Naive B cell (primary cell): ENCODE measurements around the gene HNRNPA0. TPM values are rescaled to one million over a fixed set of nuclear protein-coding genes. Genes with fewer than 3 reads are reported as not detected.
A peak's percentile ranks its signal among the peaks of the same experiment; 100 is the strongest.

Source experiments
- ATAC-seq, 2 donors: fragments of 150-1000 bp; cut with Tn5 transposase; 2 replicates each; pipeline ENCODE4 v1.10.0; 2021; ENCODE audit warnings: low read depth in 2 of 2, mild to moderate bottlenecking in 2 of 2, moderate library complexity in 2 of 2
- DNase-seq: peaks from one replicate; pipeline ENCODE4 v3.0.0; 2022
- H3K27ac Mint-ChIP-seq, 6 donors: one replicate each; pipeline ENCODE4 v1.8.0; 2020 to 2022; ENCODE audit warnings: mild to moderate bottlenecking in 6 of 6, mixed read lengths in 6 of 6, moderate library complexity in 5 of 6, inconsistent platforms in 2 of 6
- H3K27me3 Mint-ChIP-seq, 3 donors: one replicate each; pipeline ENCODE4 v1.8.0; 2021 to 2022; ENCODE audit warnings: mixed read lengths in 3 of 3, mild to moderate bottlenecking in 1 of 3
- H3K36me3 Mint-ChIP-seq, 2 donors: one replicate each; pipeline ENCODE4 v1.8.0; 2020 to 2022; ENCODE audit warnings: mixed read lengths in 2 of 2, inconsistent platforms in 1 of 2, mild to moderate bottlenecking in 1 of 2
- H3K4me1 Mint-ChIP-seq, 3 donors: one replicate each; pipeline ENCODE4 v1.8.0; 2020 to 2022; ENCODE audit warnings: mixed read lengths in 3 of 3, inconsistent platforms in 1 of 3, mild to moderate bottlenecking in 1 of 3, moderate library complexity in 1 of 3
- H3K4me3 Mint-ChIP-seq, 8 donors: one replicate each; pipeline ENCODE4 v1.8.0; 2020 to 2022; ENCODE audit warnings: mild to moderate bottlenecking in 8 of 8, mixed read lengths in 8 of 8, moderate library complexity in 8 of 8, inconsistent platforms in 2 of 8
- H3K9me3 Mint-ChIP-seq, 7 donors: one replicate each; pipeline ENCODE4 v1.8.0; 2020 to 2022; ENCODE audit warnings: mixed read lengths in 7 of 7, mild to moderate bottlenecking in 5 of 7, inconsistent platforms in 2 of 7, moderate library complexity in 1 of 7
- polyA plus RNA-seq, 6 donors: library from polyadenylated mRNA; unstranded; fragments of 300-500 nt; fragmentation: Illumina TruSeq; gene quantifications; one replicate each; pipeline ENCODE4 v1.2.3, GENCODE V29; 2021; ENCODE audit warnings: low read depth in 6 of 6

The HNRNPA0 gene
- polyA plus RNA-seq, 6 donors from 2014 or later: 7.3 to 22.2 (median 17.9) TPM

- Mint-ChIP-seq H3K27ac (peak overlapping the region in 1 of 6 donors; percentile 1), H3K27me3 (no peaks in the 10 kb centered on the region), H3K36me3 (peaks cover 10% of the 10 kb centered on the region in 2 donors), H3K9me3 (peaks cover 0 to 2% (median 0%) of the 10 kb centered on the region in 7 donors), H3K4me1 (no peaks in the 10 kb centered on the region), H3K4me3 (no peak overlapping the region)
- ATAC-seq (no peak), DNase-seq (no peak)
Measured at GRCh38 chr5:137706841-137707240, 47.3 kb downstream of the HNRNPA0 start.

- ATAC-seq: no peak
- no peaks in the 10 kb centered on the region for H3K9me3 Mint-ChIP-seq
- H3K27ac Mint-ChIP-seq: peak overlapping the region in 2 of 6 donors; percentile 5 to 29
- no peak overlapping the region for H3K4me3 Mint-ChIP-seq
- peaks cover 0 to 12% of the 10 kb centered on the region in 2 donors for H3K36me3 Mint-ChIP-seq
- H3K4me1 Mint-ChIP-seq: no peaks in the 10 kb centered on the region
- no peaks in the 10 kb centered on the region for H3K27me3 Mint-ChIP-seq
- no peak for DNase-seq
Measured at GRCh38 chr5:137705106-137705505, 49.1 kb downstream of the HNRNPA0 start.

- no peaks in the 10 kb centered on the region for H3K27me3 Mint-ChIP-seq
- no peak overlapping the region for H3K4me3 Mint-ChIP-seq
- DNase-seq: no peak
- H3K4me1 Mint-ChIP-seq: no peaks in the 10 kb centered on the region
- H3K27ac Mint-ChIP-seq: peak overlapping the region in 1 of 6 donors; percentile 25
- no peaks in the 10 kb centered on the region for H3K9me3 Mint-ChIP-seq
- H3K36me3 Mint-ChIP-seq: peaks cover 0 to 12% of the 10 kb centered on the region in 2 donors
- no peak for ATAC-seq
Measured at GRCh38 chr5:137703565-137703964, 50.6 kb downstream of the HNRNPA0 start.

GRCh38 chr5:137700282-137700680, 53.9 kb downstream of the HNRNPA0 start:
- peaks cover 9 to 12% (median 10%) of the 10 kb centered on the region in 3 donors for H3K4me1 Mint-ChIP-seq
- H3K27ac Mint-ChIP-seq: peak overlapping the region in 1 of 6 donors; percentile 62
- H3K36me3 Mint-ChIP-seq: peaks cover 0 to 8% of the 10 kb centered on the region in 2 donors
- no peak overlapping the region for H3K4me3 Mint-ChIP-seq
- H3K9me3 Mint-ChIP-seq: no peaks in the 10 kb centered on the region
- no peaks in the 10 kb centered on the region for H3K27me3 Mint-ChIP-seq
- no peak for DNase-seq
- no peak for ATAC-seq

GRCh38 chr5:137699336-137700281, 54.6 kb downstream of the HNRNPA0 start:
- no peak for DNase-seq
- Mint-ChIP-seq H3K27me3 (no peaks in the 10 kb centered on the region), H3K9me3 (no peaks in the 10 kb centered on the region), H3K36me3 (peaks cover 0 to 8% of the 10 kb centered on the region in 2 donors), H3K27ac (peak overlapping the region in 1 of 6 donors; percentile 62), H3K4me1 (peaks cover 10 to 14% (median 11%) of the 10 kb centered on the region in 3 donors), H3K4me3 (no peak overlapping the region)
- ATAC-seq: no peak

GRCh38 chr5:137696481-137696880, 57.7 kb downstream of the HNRNPA0 start:
- H3K4me1 Mint-ChIP-seq: peaks cover 10 to 14% (median 11%) of the 10 kb centered on the region in 3 donors
- H3K36me3 Mint-ChIP-seq: peaks cover 0 to 8% of the 10 kb centered on the region in 2 donors
- no peak overlapping the region for H3K4me3 Mint-ChIP-seq
- no peaks in the 10 kb centered on the region for H3K27me3 Mint-ChIP-seq
- ATAC-seq: no peak
- H3K9me3 Mint-ChIP-seq: no peaks in the 10 kb centered on the region
- H3K27ac Mint-ChIP-seq: peak overlapping the region in 1 of 6 donors; percentile 95
- DNase-seq: no peak

- H3K27me3 Mint-ChIP-seq: no peaks in the 10 kb centered on the region
- DNase-seq (no peak), ATAC-seq (peak in 1 of 2 donors; percentile 49)
- H3K36me3 Mint-ChIP-seq: peaks cover 0 to 8% of the 10 kb centered on the region in 2 donors
- H3K4me1 Mint-ChIP-seq: peaks cover 10 to 14% (median 11%) of the 10 kb centered on the region in 3 donors
- H3K27ac Mint-ChIP-seq: peak overlapping the region in 4 of 6 donors; percentile 1 to 95 (median 71)
- peak overlapping the region in 1 of 8 donors; percentile 49 for H3K4me3 Mint-ChIP-seq
- no peaks in the 10 kb centered on the region for H3K9me3 Mint-ChIP-seq
Measured at GRCh38 chr5:137695651-137696428, 58.3 kb downstream of the HNRNPA0 start.

Other genes starting within 250 kb of the HNRNPA0 start
- 1 to 10 TPM in 3 of 6 donors, under 1 TPM in 3; 0.09 to 2.7 (median 0.97) TPM for gene KLHL3, start 18.3 kb downstream of the HNRNPA0 start, polyA plus RNA-seq
- under 1 TPM in 4 of 6 donors, not detected in 2; 0.17 to 0.36 (median 0.21) TPM for gene MYOT, start 113.5 kb upstream of the HNRNPA0 start, polyA plus RNA-seq
- 1 to 10 TPM in 1 of 6 donors, under 1 TPM in 5; 0.19 to 1.0 (median 0.56) TPM for gene PKD2L2, start 135.1 kb upstream of the HNRNPA0 start, polyA plus RNA-seq